Testis (tissue), 2 donors: ENCODE results near the gene OTOA.
"Not testable (repeated sequence)": the region's sequence is repeated elsewhere in the genome, so short reads cannot be mapped to it uniquely, and the experiment has no call there.

Experiments
- CTCF ChIP-seq, 3 experiments: fragments of 450-650 bp in 2 of 3; fragments of 200-600 bp in 1 of 3; sonication (generic) in 1 of 3; IDR thresholded peaks; one replicate each; pipeline ENCODE4 v1.5.1; 2016 to 2019; ENCODE audit warnings: antibody characterized with exemption in 3 of 3, mild to moderate bottlenecking in 2 of 3, moderate library complexity in 1 of 3
- POLR2A ChIP-seq: fragments of 450-650 bp; IDR thresholded peaks from one replicate; pipeline ENCODE4 v1.6.1; 2017; ENCODE audit warnings: antibody characterized with exemption, mild to moderate bottlenecking, moderate library complexity

DNA sequence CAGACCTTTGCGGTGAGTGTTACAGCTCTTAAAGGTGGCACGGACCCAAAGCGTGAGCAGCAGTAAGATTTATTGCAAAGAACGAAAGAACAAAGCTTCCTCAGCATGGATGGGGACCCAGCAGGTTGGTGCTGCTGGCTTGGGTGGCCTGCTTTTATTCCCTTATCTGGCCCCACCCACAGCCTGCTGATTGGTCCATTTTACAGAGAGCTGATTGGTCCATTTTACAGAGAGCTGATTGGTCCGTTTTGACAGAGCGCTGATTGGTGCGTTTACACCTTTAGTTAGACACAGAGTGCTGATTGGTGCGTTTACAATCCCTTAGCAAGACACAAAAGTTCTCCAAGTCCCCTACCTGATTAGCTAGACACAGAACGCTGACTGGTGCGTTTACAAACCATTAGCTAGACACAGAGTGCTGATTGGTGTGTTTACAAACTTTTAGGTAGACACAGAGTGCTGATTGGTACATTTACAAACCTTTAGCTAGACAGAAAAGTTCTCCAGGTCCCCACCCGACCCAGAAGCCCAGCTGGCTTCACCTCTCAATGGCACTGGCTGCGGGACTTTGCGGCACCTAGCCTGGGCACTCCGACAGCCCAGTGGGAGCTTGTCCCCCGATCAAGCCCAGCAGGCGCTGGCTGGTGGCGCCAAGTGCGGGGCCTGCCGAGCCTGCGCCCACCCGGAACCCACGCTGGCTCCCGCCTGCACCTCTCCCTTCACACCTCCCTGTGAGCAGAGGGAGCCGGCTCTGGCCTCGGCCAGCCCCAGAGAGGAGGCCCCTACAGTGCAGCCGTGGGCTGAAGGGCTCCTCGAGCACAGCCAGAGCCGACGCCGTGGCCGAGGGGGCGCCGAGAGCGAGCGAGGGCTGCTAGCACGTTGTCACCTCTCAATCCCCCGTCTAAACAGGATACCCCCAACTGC is 33.9 kb upstream of the OTOA start:
- not testable (repeated sequence) for TF ChIP-seq CTCF (IDR thresholded peaks at IDR 0.05); POLR2A
